ENCODE measurements around the gene SLC66A2. TPM values are rescaled to one million over a fixed set of nuclear protein-coding genes. Genes with fewer than 3 reads are reported as not detected.

SLC66A2 gene
- total RNA-seq, 2 donors from 2014 or later = 74.9 to 88.0 TPM

GRCh38 chr18:79918615-79919011 is 32.8 kb downstream of the SLC66A2 start:
- no peaks in the 10 kb centered on the region for H3K9me3 ChIP-seq
- no peak for TF ChIP-seq CTCF (IDR thresholded peaks at IDR 0.05)
- H3K9ac ChIP-seq (ENCODE audit: low read depth in 2 of 2, low read length in 2 of 2) = no peak overlapping the region
- no peak overlapping the region for H3K4me3 ChIP-seq
- H3K27me3 ChIP-seq = no peaks in the 10 kb centered on the region
- H3K36me3 ChIP-seq = peaks cover 4% of the 10 kb centered on the region
- intact Hi-C loops (cut with DNase I) = no loop called here
- no peak overlapping the region for H3K27ac ChIP-seq
- DNase-seq = no peak
- no peaks in the 10 kb centered on the region for H3K4me1 ChIP-seq

- no peak for DNase-seq
- intact Hi-C loops (cut with DNase I) = no loop called here
- no peak overlapping the region for H3K9ac ChIP-seq (ENCODE audit: low read depth in 2 of 2, low read length in 2 of 2)
- H3K27ac ChIP-seq = no peak overlapping the region
- H3K36me3 ChIP-seq = peaks cover 4% of the 10 kb centered on the region
- no peaks in the 10 kb centered on the region for H3K4me1 ChIP-seq
- H3K27me3 ChIP-seq = no peaks in the 10 kb centered on the region
- no peaks in the 10 kb centered on the region for H3K9me3 ChIP-seq
- no peak overlapping the region for H3K4me3 ChIP-seq
- no peak for TF ChIP-seq CTCF (IDR thresholded peaks at IDR 0.05)
These were observed 33.4 kb downstream of the SLC66A2 start for GRCh38 chr18:79917853-79918614.

- no peak for DNase-seq
- Histone ChIP-seq H3K36me3 (peaks cover 4% of the 10 kb centered on the region), H3K27ac (no peak overlapping the region), H3K9ac (ENCODE audit: low read depth in 2 of 2, low read length in 2 of 2) (no peak overlapping the region), H3K4me1 (no peaks in the 10 kb centered on the region), H3K27me3 (no peaks in the 10 kb centered on the region), H3K4me3 (no peak overlapping the region), H3K9me3 (no peaks in the 10 kb centered on the region)
- TF ChIP-seq CTCF (IDR thresholded peaks at IDR 0.05) = no peak
- intact Hi-C loops (cut with DNase I) = no loop called here
These were observed 34.1 kb downstream of the SLC66A2 start for GRCh38 chr18:79917169-79917852.

GRCh38 chr18:79916546-79917168 is 34.8 kb downstream of the SLC66A2 start:
- intact Hi-C loops (cut with DNase I) = no loop called here
- peaks cover 4% of the 10 kb centered on the region for H3K36me3 ChIP-seq
- no peak for TF ChIP-seq CTCF (IDR thresholded peaks at IDR 0.05)
- no peak for DNase-seq
- no peak overlapping the region for H3K9ac ChIP-seq (ENCODE audit: low read depth in 2 of 2, low read length in 2 of 2)
- H3K9me3 ChIP-seq = no peaks in the 10 kb centered on the region
- no peak overlapping the region for H3K4me3 ChIP-seq
- no peak overlapping the region for H3K27ac ChIP-seq
- no peaks in the 10 kb centered on the region for H3K27me3 ChIP-seq
- H3K4me1 ChIP-seq = no peaks in the 10 kb centered on the region

- Histone ChIP-seq H3K9me3 (no peaks in the 10 kb centered on the region), H3K4me3 (no peak overlapping the region), H3K9ac (ENCODE audit: low read depth in 2 of 2, low read length in 2 of 2) (no peak overlapping the region), H3K36me3 (peaks cover 4% of the 10 kb centered on the region), H3K27me3 (no peaks in the 10 kb centered on the region), H3K4me1 (no peaks in the 10 kb centered on the region), H3K27ac (no peak overlapping the region)
- TF ChIP-seq CTCF (IDR thresholded peaks at IDR 0.05) = no peak
- intact Hi-C loops (cut with DNase I) = no loop called here
- DNase-seq = no peak
These were observed 35.3 kb downstream of the SLC66A2 start for GRCh38 chr18:79916128-79916494.

All from colonic mucosa (tissue), 4 donors.